CD4-positive, alpha-beta T cell treated with Interleukin-17A for 4 hours (primary cell): ENCODE results near the gene UMODL1.
"Not testable (repeated sequence)": the region's sequence is repeated elsewhere in the genome, so short reads cannot be mapped to it uniquely, and the experiment has no call there.

Experiments
- DNase-seq: peaks from one replicate; pipeline ENCODE4 v3.0.0-alpha.2; 2020; ENCODE audit warnings: mixed read lengths

Gene UMODL1

GRCh38 chr21:42172596-42173483 lies 101.7 kb downstream of the UMODL1 start:
- no peak for DNase-seq

GRCh38 chr21:42174173-42174572 lies 103.1 kb downstream of the UMODL1 start:
- DNase-seq = no peak

- no peak for DNase-seq
Observed at GRCh38 chr21:42175110-42175710, 104.1 kb downstream of the UMODL1 start.

- DNase-seq = no peak
Observed at GRCh38 chr21:42176859-42177258, 105.7 kb downstream of the UMODL1 start.

- DNase-seq = no peak
Observed at GRCh38 chr21:42179316-42179715, 108.2 kb downstream of the UMODL1 start.

- not testable (repeated sequence) for DNase-seq
Observed at GRCh38 chr21:42180001-42180400, 108.9 kb downstream of the UMODL1 start.

GRCh38 chr21:42182713-42183371 lies 111.7 kb downstream of the UMODL1 start:
- DNase-seq = no peak

- DNase-seq = no peak
Observed at GRCh38 chr21:42183374-42184266, 112.5 kb downstream of the UMODL1 start.

GRCh38 chr21:42186591-42186990 lies 115.5 kb downstream of the UMODL1 start:
- DNase-seq = no peak

GRCh38 chr21:42187976-42188653 lies 117.0 kb downstream of the UMODL1 start:
- DNase-seq = peak; percentile 86

GRCh38 chr21:42188663-42189062 lies 117.5 kb downstream of the UMODL1 start:
- no peak for DNase-seq

- DNase-seq = no peak
Observed at GRCh38 chr21:42189431-42189830, 118.3 kb downstream of the UMODL1 start.

GRCh38 chr21:42189860-42190485 lies 118.9 kb downstream of the UMODL1 start:
- DNase-seq = peak; percentile 29

GRCh38 chr21:42190486-42190863 lies 119.4 kb downstream of the UMODL1 start:
- no peak for DNase-seq

- DNase-seq = no peak
Observed at GRCh38 chr21:42191064-42191463, 119.9 kb downstream of the UMODL1 start.

- DNase-seq = no peak
Observed at GRCh38 chr21:42191696-42192595, 120.8 kb downstream of the UMODL1 start.
